PC-3 (cell line): ENCODE results near the gene FGF12. TPM values are rescaled to one million over a fixed set of nuclear protein-coding genes. Genes with fewer than 3 reads are reported as not detected.

Experiments
- ATAC-seq: fragments of 200-7000 bp; cut with Tn5 transposase; 2 replicates; pipeline ENCODE4 v1.9.1; 2020; ENCODE audit warnings: mild to moderate bottlenecking, moderate library complexity
- BruUV-seq: library from RNA; stranded (reverse); fragments of 400-500 nt; replicated peaks from 2 replicates; lab custom pipeline; 2021; lab: Mats Ljungman, UMichigan
- CTCF ChIA-PET: fragments of 300-600 bp; sonication (Branson Sonifier 250); formaldehyde crosslinking; loops from one replicate; lab custom pipeline; 2022; ENCODE audit warnings: antibody characterized with exemption; lab: Charles Lee
- POLR2A ChIA-PET: fragments of 300-600 bp; sonication (Branson Sonifier 250); formaldehyde crosslinking; loops from one replicate; lab custom pipeline; 2022; ENCODE audit warnings: antibody characterized with exemption; ENCODE audit not compliant: unreplicated experiment; lab: Charles Lee
- DNase-seq: peaks from one replicate; pipeline ENCODE4 v3.0.0-alpha.2; 2015
- H2AFZ ChIP-seq: fragments of 300-600 bp; sonication (generic); 2 replicates; pipeline ENCODE4 v1.6.0; 2016; ENCODE audit warnings: antibody characterized with exemption, low read length
- H3F3A ChIP-seq: fragments of 300-600 bp; sonication (generic); one replicate; pipeline ENCODE4 v1.6.0; 2017; ENCODE audit warnings: antibody characterized with exemption, low read length, control low read depth, mild to moderate bottlenecking; ENCODE audit not compliant: unreplicated experiment
- H3K27ac ChIP-seq: fragments of 300-600 bp; sonication (generic); 2 replicates; pipeline ENCODE4 v1.5.1; 2016; ENCODE audit warnings: mild to moderate bottlenecking, low read length
- H3K27me3 ChIP-seq: fragments of 300-600 bp; sonication (generic); 2 replicates; pipeline ENCODE4 v1.6.1; 2016; ENCODE audit warnings: low read length, mixed read lengths
- H3K36me3 ChIP-seq: fragments of 300-600 bp; sonication (generic); 2 replicates; pipeline ENCODE4 v1.6.1; 2016; ENCODE audit warnings: low read depth, mixed run types, low read length, mixed read lengths
- H3K4me1 ChIP-seq: fragments of 300-600 bp; sonication (generic); 2 replicates; pipeline ENCODE4 v1.5.1; 2016; ENCODE audit warnings: low read length; ENCODE audit not compliant: insufficient read depth
- H3K4me2 ChIP-seq: fragments of 300-600 bp; sonication (generic); 2 replicates; pipeline ENCODE4 v1.6.0; 2016; ENCODE audit warnings: low read length
- H3K4me3 ChIP-seq: fragments of 300-600 bp; sonication (generic); 2 replicates; pipeline ENCODE4 v1.5.1; 2016; ENCODE audit warnings: mild to moderate bottlenecking, low read length, mixed read lengths
- H3K79me2 ChIP-seq: fragments of 300-600 bp; sonication (generic); 2 replicates; pipeline ENCODE4 v1.6.1; 2017; ENCODE audit warnings: low read length, mixed read lengths
- H3K9ac ChIP-seq: fragments of 300-600 bp; sonication (generic); 2 replicates; pipeline ENCODE4 v1.6.0; 2016; ENCODE audit warnings: mild to moderate bottlenecking, low read length
- H3K9me2 ChIP-seq: fragments of 300-600 bp; sonication (generic); replicated peaks from 2 replicates; pipeline ENCODE4 v1.6.1; 2016; ENCODE audit warnings: mixed run types, low read length, mixed read lengths
- H3K9me3 ChIP-seq: fragments of 300-600 bp; sonication (generic); 2 replicates; pipeline ENCODE4 v1.6.1; 2016; ENCODE audit warnings: low read length, mixed read lengths
- H4K20me1 ChIP-seq: fragments of 300-600 bp; sonication (generic); 2 replicates; pipeline ENCODE4 v1.6.1; 2016; ENCODE audit warnings: low read length, mixed read lengths
- EZH2 ChIP-seq: fragments of 300-600 bp; sonication (generic); IDR thresholded peaks from one replicate; pipeline ENCODE4 v1.6.1; 2017; ENCODE audit warnings: antibody characterized with exemption, mild to moderate bottlenecking, low read length; ENCODE audit not compliant: unreplicated experiment
- EZH2phosphoT487 ChIP-seq: fragments of 300-600 bp; sonication (generic); IDR thresholded peaks from 2 replicates; pipeline ENCODE4 v1.6.1; 2018; ENCODE audit warnings: mild to moderate bottlenecking, antibody characterized with exemption, low read length, borderline replicate concordance
- intact Hi-C: fragments of 100-400 bp; cut with micrococcal nuclease; formaldehyde crosslinking; loops from 2 replicates; pipeline ENCODE4 v1.9.0; 2023
- total RNA-seq: library from RNA; depleted of rRNA; stranded (reverse); fragments of >200 nt; gene quantifications from 2 replicates; pipeline ENCODE4 v1.2.3, GENCODE V29; 2014
- TF ChIP-seq, protein P1 (sequence below): fragments of 300-600 bp; sonication (generic); conservative IDR thresholded peaks from 2 replicates; pipeline ENCODE4 v1.5.1; 2017; ENCODE audit warnings: antibody characterized with exemption, low read depth, mild to moderate bottlenecking, low read length

FGF12 gene
- total RNA-seq, 1 experiment from 2014 or later = not detected

DNA sequence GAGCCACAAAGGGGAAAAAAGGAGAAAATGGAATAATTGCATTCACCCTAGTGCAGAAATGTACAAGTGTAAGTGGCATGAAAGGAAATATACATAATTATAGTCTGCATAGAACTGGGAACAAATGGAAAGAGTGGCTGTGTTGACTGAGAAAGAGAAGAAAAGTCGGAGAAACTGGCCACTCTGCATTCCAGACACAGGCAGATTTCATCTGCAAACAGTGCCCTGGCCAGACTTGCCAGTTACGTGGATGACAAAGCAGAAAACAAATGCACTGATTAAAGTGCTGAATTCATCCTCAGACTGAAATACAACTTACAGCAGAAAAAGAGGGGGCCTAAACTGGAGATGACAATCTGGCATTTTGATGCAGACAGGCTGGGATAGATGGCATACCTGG is 129.8 kb downstream of the FGF12 start:
- ATAC-seq = peak; percentile 56
- Histone ChIP-seq H3K9ac (no peak overlapping the region), H3K9me3 (no peaks in the 10 kb centered on the region), H3K27ac (peak overlapping the region; percentile 25), H3K79me2 (no peaks in the 10 kb centered on the region), H4K20me1 (no peaks in the 10 kb centered on the region), H2AFZ (peak overlapping the region; percentile 60), H3K36me3 (no peaks in the 10 kb centered on the region), H3K9me2 (no peaks in the 10 kb centered on the region), H3K27me3 (no peaks in the 10 kb centered on the region), H3K4me3 (peak overlapping the region; percentile 42), H3K4me1 (peaks cover 14% of the 10 kb centered on the region), H3K4me2 (peak overlapping the region; percentile 70), H3F3A (no peaks in the 10 kb centered on the region)
- TF ChIP-seq EZH2phosphoT487 = no peak
- no peak for TF ChIP-seq EZH2
- TF ChIP-seq, protein P1, sequence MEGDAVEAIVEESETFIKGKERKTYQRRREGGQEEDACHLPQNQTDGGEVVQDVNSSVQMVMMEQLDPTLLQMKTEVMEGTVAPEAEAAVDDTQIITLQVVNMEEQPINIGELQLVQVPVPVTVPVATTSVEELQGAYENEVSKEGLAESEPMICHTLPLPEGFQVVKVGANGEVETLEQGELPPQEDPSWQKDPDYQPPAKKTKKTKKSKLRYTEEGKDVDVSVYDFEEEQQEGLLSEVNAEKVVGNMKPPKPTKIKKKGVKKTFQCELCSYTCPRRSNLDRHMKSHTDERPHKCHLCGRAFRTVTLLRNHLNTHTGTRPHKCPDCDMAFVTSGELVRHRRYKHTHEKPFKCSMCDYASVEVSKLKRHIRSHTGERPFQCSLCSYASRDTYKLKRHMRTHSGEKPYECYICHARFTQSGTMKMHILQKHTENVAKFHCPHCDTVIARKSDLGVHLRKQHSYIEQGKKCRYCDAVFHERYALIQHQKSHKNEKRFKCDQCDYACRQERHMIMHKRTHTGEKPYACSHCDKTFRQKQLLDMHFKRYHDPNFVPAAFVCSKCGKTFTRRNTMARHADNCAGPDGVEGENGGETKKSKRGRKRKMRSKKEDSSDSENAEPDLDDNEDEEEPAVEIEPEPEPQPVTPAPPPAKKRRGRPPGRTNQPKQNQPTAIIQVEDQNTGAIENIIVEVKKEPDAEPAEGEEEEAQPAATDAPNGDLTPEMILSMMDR = no peak
- POLR2A ChIA-PET = no interaction called here
- intact Hi-C loops = no loop called here
- BruUV-seq = no TSS peak
- peak; percentile 73 for DNase-seq
- CTCF ChIA-PET = no interaction called here

DNA sequence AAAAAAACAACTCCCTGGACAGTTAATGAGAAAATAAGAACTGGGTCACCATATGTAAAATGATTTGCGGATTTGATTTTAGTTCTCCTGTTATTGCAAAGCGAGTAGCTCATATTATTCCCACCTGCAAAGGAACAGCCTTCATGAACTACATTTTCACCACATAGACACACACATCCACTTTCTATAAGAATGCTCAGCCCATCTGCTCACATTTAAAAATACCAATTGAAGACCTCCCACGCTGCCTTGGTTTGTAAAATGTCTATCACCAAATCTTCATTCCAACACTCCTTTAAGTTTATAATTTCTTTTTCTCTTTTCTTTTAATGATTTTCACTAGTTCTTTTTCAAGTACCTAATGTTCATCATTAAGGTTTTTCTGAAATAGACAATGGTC is 148.6 kb downstream of the FGF12 start:
- Histone ChIP-seq H3K4me1 (no peaks in the 10 kb centered on the region), H3K79me2 (no peaks in the 10 kb centered on the region), H3K4me2 (no peak overlapping the region), H3K4me3 (no peak overlapping the region), H3K9me3 (no peaks in the 10 kb centered on the region), H3K36me3 (no peaks in the 10 kb centered on the region), H3K9ac (no peak overlapping the region), H4K20me1 (no peaks in the 10 kb centered on the region), H3K27me3 (peaks cover 30% of the 10 kb centered on the region), H3K27ac (no peak overlapping the region), H2AFZ (no peak overlapping the region), H3F3A (no peaks in the 10 kb centered on the region), H3K9me2 (no peaks in the 10 kb centered on the region)
- no TSS peak for BruUV-seq
- TF ChIP-seq, protein P1 = no peak
- TF ChIP-seq EZH2 (no peak), EZH2phosphoT487 (no peak)
- intact Hi-C loops = no loop called here
- DNase-seq = no peak
- no peak for ATAC-seq
- POLR2A ChIA-PET = no interaction called here
- CTCF ChIA-PET = no interaction called here

DNA sequence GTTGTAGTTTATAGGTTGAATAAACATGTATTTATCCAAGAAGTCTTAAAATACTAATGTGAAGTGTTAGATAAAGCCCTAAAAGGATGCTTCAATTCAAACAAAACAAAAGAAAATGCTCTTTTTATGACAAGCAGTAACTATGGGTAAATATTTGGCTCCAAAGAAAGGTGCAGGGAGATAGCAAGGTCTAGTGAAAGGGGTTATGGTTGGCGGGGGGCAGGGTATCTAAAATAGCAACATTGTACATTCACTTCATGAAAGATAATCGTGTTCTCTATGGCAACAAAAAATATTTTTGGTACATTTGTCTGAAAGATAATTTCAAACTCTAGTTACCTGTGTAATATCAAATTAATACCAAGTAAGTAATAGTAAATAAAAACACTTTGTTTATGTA is 149.5 kb downstream of the FGF12 start:
- TF ChIP-seq EZH2 (no peak), EZH2phosphoT487 (no peak)
- TF ChIP-seq, protein P1 = no peak
- CTCF ChIA-PET = no interaction called here
- no peak for ATAC-seq
- Histone ChIP-seq H3K9ac (no peak overlapping the region), H3K9me3 (no peaks in the 10 kb centered on the region), H3F3A (no peaks in the 10 kb centered on the region), H2AFZ (no peak overlapping the region), H3K27me3 (peaks cover 27% of the 10 kb centered on the region), H3K9me2 (no peaks in the 10 kb centered on the region), H3K27ac (no peak overlapping the region), H4K20me1 (no peaks in the 10 kb centered on the region), H3K4me2 (no peak overlapping the region), H3K36me3 (no peaks in the 10 kb centered on the region), H3K4me1 (no peaks in the 10 kb centered on the region), H3K4me3 (no peak overlapping the region), H3K79me2 (no peaks in the 10 kb centered on the region)
- POLR2A ChIA-PET = no interaction called here
- no peak for DNase-seq
- BruUV-seq = no TSS peak
- intact Hi-C loops = no loop called here
